Hepatocyte (in vitro differentiated cells): Measurements from ENCODE around the gene FAM171A2. TPM values are rescaled to one million over a fixed set of nuclear protein-coding genes. Genes with fewer than 3 reads are reported as not detected.
A peak's percentile ranks its signal among the peaks of the same experiment; 100 is the strongest.

Experiments
- DNase-seq: peaks from one replicate; pipeline ENCODE4 v3.0.0-alpha.2; 2016; ENCODE audit warnings: low spot score
- H2AFZ ChIP-seq: fragments of 200-600 bp; sonication (generic); 2 replicates; pipeline ENCODE4 v1.6.0; 2016; ENCODE audit warnings: antibody characterized with exemption, mild to moderate bottlenecking
- H3K27ac ChIP-seq: fragments of 200-600 bp; sonication (generic); 2 replicates; pipeline ENCODE4 v1.5.1; 2016; ENCODE audit warnings: mild to moderate bottlenecking
- H3K27me3 ChIP-seq: fragments of 200-600 bp; sonication (generic); 2 replicates; pipeline ENCODE4 v1.6.1; 2016
- H3K36me3 ChIP-seq: fragments of 200-600 bp; sonication (generic); replicated peaks from 2 replicates; pipeline ENCODE4 v1.5.1; 2016; ENCODE audit warnings: low read depth; ENCODE audit not compliant: insufficient read depth
- H3K4me1 ChIP-seq: fragments of 200-600 bp; sonication (generic); 2 replicates; pipeline ENCODE4 v1.5.1; 2016; ENCODE audit warnings: mild to moderate bottlenecking, moderate library complexity; ENCODE audit not compliant: insufficient read depth
- H3K4me2 ChIP-seq: fragments of 200-600 bp; sonication (generic); 2 replicates; pipeline ENCODE4 v1.6.0; 2016
- H3K4me3 ChIP-seq: fragments of 200-600 bp; sonication (generic); 2 replicates; pipeline ENCODE4 v1.5.1; 2016; ENCODE audit warnings: mild to moderate bottlenecking
- H3K79me2 ChIP-seq: fragments of 200-600 bp; sonication (generic); 2 replicates; pipeline ENCODE4 v1.6.0; 2017; ENCODE audit warnings: mild to moderate bottlenecking
- H3K9me2 ChIP-seq: fragments of 200-600 bp; sonication (generic); replicated peaks from 2 replicates; pipeline ENCODE4 v1.6.0; 2017; ENCODE audit warnings: mild to moderate bottlenecking; ENCODE audit not compliant: insufficient read depth
- H3K9me3 ChIP-seq: fragments of 200-600 bp; sonication (generic); 2 replicates; pipeline ENCODE4 v1.5.1; 2016; ENCODE audit warnings: low read depth, mild to moderate bottlenecking
- H4K20me1 ChIP-seq: fragments of 200-600 bp; sonication (generic); 2 replicates; pipeline ENCODE4 v1.6.0; 2016; ENCODE audit warnings: mild to moderate bottlenecking; ENCODE audit not compliant: insufficient read depth, poor library complexity, severe bottlenecking
- CTCF ChIP-seq: fragments of 200-600 bp; sonication (generic); IDR thresholded peaks from 2 replicates; pipeline ENCODE4 v1.5.1; 2016; ENCODE audit warnings: antibody characterized with exemption, mild to moderate bottlenecking; ENCODE audit not compliant: poor library complexity
- EZH2 ChIP-seq: fragments of 200-600 bp; sonication (generic); IDR thresholded peaks from 2 replicates; pipeline ENCODE4 v1.6.1; 2016; ENCODE audit warnings: antibody characterized with exemption, mild to moderate bottlenecking, borderline replicate concordance
- EZH2phosphoT487 ChIP-seq: fragments of 200-600 bp; sonication (generic); IDR thresholded peaks from one replicate; pipeline ENCODE4 v1.6.1; 2018; ENCODE audit warnings: antibody characterized with exemption, mild to moderate bottlenecking, low read depth, moderate library complexity; ENCODE audit not compliant: unreplicated experiment, severe bottlenecking
- WGBS: methylation state at CpG from one replicate; pipeline ENCODE4 v1.1.6; 2016; ENCODE audit warnings: low lambda C conversion rate; ENCODE audit errors: missing lambda C conversion rate; 5-methylcytosine and 5-hydroxymethylcytosine counted together
- polyA plus RNA-seq: library from polyadenylated mRNA; unstranded; fragments of >200 nt; fragmentation: Nextera tagmentation; extraction: Ambion mirVana; gene quantifications from 2 replicates; pipeline ENCODE4 v1.2.1, GENCODE V29; 2016
- total RNA-seq: library from RNA; depleted of rRNA; stranded (reverse); fragments of >200 nt; gene quantifications from 2 replicates; pipeline ENCODE4 v1.2.3, GENCODE V29; 2014

FAM171A2 gene
- total and polyA plus RNA-seq, 2 experiments from 2014 or later = 13.9 to 22.8 TPM

- no peak for TF ChIP-seq CTCF
- no peak for TF ChIP-seq EZH2
- TF ChIP-seq EZH2phosphoT487 = no peak
- Histone ChIP-seq H3K4me1 (peaks cover 5% of the 10 kb centered on the region), H3K4me3 (peak overlapping the region; percentile 28), H3K27ac (no peak overlapping the region), H2AFZ (peak overlapping the region; percentile 52), H3K36me3 (no peaks in the 10 kb centered on the region), H3K4me2 (peak overlapping the region; percentile 93), H4K20me1 (no peaks in the 10 kb centered on the region), H3K9me3 (no peaks in the 10 kb centered on the region), H3K9me2 (no peaks in the 10 kb centered on the region), H3K27me3 (peaks cover 31% of the 10 kb centered on the region), H3K79me2 (no peaks in the 10 kb centered on the region)
- WGBS = 2% methylated on average over 21 of the region's 26 CpGs
- no peak for DNase-seq
Observed at GRCh38 chr17:44384823-44385286, 21.2 kb upstream of the FAM171A2 start.

GRCh38 chr17:44384281-44384822 lies 20.7 kb upstream of the FAM171A2 start:
- H3K79me2 ChIP-seq = no peaks in the 10 kb centered on the region
- H3K9me3 ChIP-seq = no peaks in the 10 kb centered on the region
- H3K27me3 ChIP-seq = peaks cover 31% of the 10 kb centered on the region
- H3K9me2 ChIP-seq = no peaks in the 10 kb centered on the region
- H3K4me2 ChIP-seq = peak overlapping the region; percentile 93
- no peak for TF ChIP-seq EZH2
- no peaks in the 10 kb centered on the region for H3K36me3 ChIP-seq
- no peak for DNase-seq
- H4K20me1 ChIP-seq = no peaks in the 10 kb centered on the region
- no peak overlapping the region for H3K4me3 ChIP-seq
- H3K4me1 ChIP-seq = peaks cover 5% of the 10 kb centered on the region
- 22% methylated on average over 27 of the region's 29 CpGs for WGBS
- peak overlapping the region; percentile 52 for H2AFZ ChIP-seq
- no peak overlapping the region for H3K27ac ChIP-seq

- Histone ChIP-seq H3K4me2 (no peak overlapping the region), H3K27me3 (peaks cover 31% of the 10 kb centered on the region), H3K9me3 (no peaks in the 10 kb centered on the region), H3K36me3 (no peaks in the 10 kb centered on the region), H3K4me1 (peaks cover 5% of the 10 kb centered on the region), H3K27ac (no peak overlapping the region), H4K20me1 (no peaks in the 10 kb centered on the region), H3K9me2 (no peaks in the 10 kb centered on the region), H2AFZ (no peak overlapping the region), H3K4me3 (no peak overlapping the region), H3K79me2 (no peaks in the 10 kb centered on the region)
- TF ChIP-seq EZH2phosphoT487 = no peak
- TF ChIP-seq EZH2 = no peak
- no peak for TF ChIP-seq CTCF
- 85% methylated on average over 15 of the region's 16 CpGs for WGBS
- DNase-seq = no peak
Observed at GRCh38 chr17:44383861-44384260, 20.2 kb upstream of the FAM171A2 start.

GRCh38 chr17:44383363-44383762 lies 19.7 kb upstream of the FAM171A2 start:
- Histone ChIP-seq H3K9me3 (no peaks in the 10 kb centered on the region), H3K27ac (no peak overlapping the region), H4K20me1 (no peaks in the 10 kb centered on the region), H3K4me3 (no peak overlapping the region), H3K4me2 (no peak overlapping the region), H3K4me1 (peaks cover 5% of the 10 kb centered on the region), H3K79me2 (no peaks in the 10 kb centered on the region), H3K9me2 (no peaks in the 10 kb centered on the region), H2AFZ (no peak overlapping the region), H3K36me3 (no peaks in the 10 kb centered on the region), H3K27me3 (peaks cover 31% of the 10 kb centered on the region)
- no peak for DNase-seq
- 97% methylated on average over 15 of the region's 15 CpGs for WGBS
- TF ChIP-seq EZH2phosphoT487 (no peak), CTCF (no peak), EZH2 (no peak)
